ENCODE measurements around the gene TNFRSF1B.

Gene TNFRSF1B

GRCh38 chr1:12142141-12142823, 24.5 kb upstream of the TNFRSF1B start:
- Histone ChIP-seq H3K4me1 (ENCODE audit: insufficient read depth, low read length) (no peaks in the 10 kb centered on the region), H3K4me2 (ENCODE audit: insufficient read depth, low read length) (no peak overlapping the region)
- no peak for DNase-seq

GRCh38 chr1:12142891-12143630, 23.7 kb upstream of the TNFRSF1B start:
- Histone ChIP-seq H3K27me3 (ENCODE audit: insufficient read depth, low read length, poor library complexity) (no peaks in the 10 kb centered on the region), H3K36me3 (ENCODE audit: insufficient read depth, low read length) (0 out of 2 replicates have a peak, but pooled peaks cover 3% of the 10 kb centered on the region), H3K9me3 (ENCODE audit: insufficient read depth, low read length, severe bottlenecking) (no peaks in the 10 kb centered on the region), H4K20me1 (ENCODE audit: insufficient read depth, low read length) (no peaks in the 10 kb centered on the region), H3K4me3 (ENCODE audit: low read depth in 1 of 2, low read length in 2 of 2) (no peak overlapping the region), H3K79me2 (ENCODE audit: insufficient read depth, low read length) (no peaks in the 10 kb centered on the region), H3K4me1 (ENCODE audit: insufficient read depth, low read length) (no peaks in the 10 kb centered on the region), H2AFZ (ENCODE audit: low read depth, low read length) (no peak overlapping the region), H3K4me2 (ENCODE audit: insufficient read depth, low read length) (no peak overlapping the region), H3K27ac (ENCODE audit: low read length) (no peak overlapping the region), H3K9ac (ENCODE audit: low read depth, low read length) (no peak overlapping the region)
- DNase-seq (no peak), ATAC-seq (ENCODE audit: insufficient read depth, low read depth) (no peak)
- TF ChIP-seq EZH2 (IDR thresholded peaks at IDR 0.05; ENCODE audit: borderline replicate concordance, low read depth, low read length, severe bottlenecking) (no peak), CTCF (IDR thresholded peaks at IDR 0.05; ENCODE audit: borderline replicate concordance, extremely low read depth, low read length, poor library complexity, severe bottlenecking) (no peak)

More at GRCh38 chr1:12142141-12142823, 24.5 kb upstream of the TNFRSF1B start:
- Histone ChIP-seq H3K27me3 (ENCODE audit: insufficient read depth, low read length, poor library complexity) (no peaks in the 10 kb centered on the region), H3K27ac (ENCODE audit: low read length) (no peak overlapping the region), H3K4me3 (ENCODE audit: low read depth in 1 of 2, low read length in 2 of 2) (no peak overlapping the region), H2AFZ (ENCODE audit: low read depth, low read length) (no peak overlapping the region), H3K79me2 (ENCODE audit: insufficient read depth, low read length) (no peaks in the 10 kb centered on the region), H3K9me3 (ENCODE audit: insufficient read depth, low read length, severe bottlenecking) (no peaks in the 10 kb centered on the region), H4K20me1 (ENCODE audit: insufficient read depth, low read length) (no peaks in the 10 kb centered on the region), H3K9ac (ENCODE audit: low read depth, low read length) (no peak overlapping the region), H3K36me3 (ENCODE audit: insufficient read depth, low read length) (0 out of 2 replicates have a peak, but pooled peaks cover 3% of the 10 kb centered on the region)
- TF ChIP-seq CTCF (IDR thresholded peaks at IDR 0.05; ENCODE audit: borderline replicate concordance, extremely low read depth, low read length, poor library complexity, severe bottlenecking) (no peak), EZH2 (IDR thresholded peaks at IDR 0.05; ENCODE audit: borderline replicate concordance, low read depth, low read length, severe bottlenecking) (no peak)
- no peak for ATAC-seq (ENCODE audit: insufficient read depth, low read depth)

- Histone ChIP-seq H3K79me2 (ENCODE audit: insufficient read depth, low read length) (no peaks in the 10 kb centered on the region), H3K27ac (ENCODE audit: low read length) (no peak overlapping the region), H3K9ac (ENCODE audit: low read depth, low read length) (no peak overlapping the region), H3K4me3 (ENCODE audit: low read depth in 1 of 2, low read length in 2 of 2) (no peak overlapping the region), H2AFZ (ENCODE audit: low read depth, low read length) (no peak overlapping the region), H3K4me2 (ENCODE audit: insufficient read depth, low read length) (no peak overlapping the region), H3K36me3 (ENCODE audit: insufficient read depth, low read length) (0 out of 2 replicates have a peak, but pooled peaks cover 3% of the 10 kb centered on the region), H3K9me3 (ENCODE audit: insufficient read depth, low read length, severe bottlenecking) (no peaks in the 10 kb centered on the region), H4K20me1 (ENCODE audit: insufficient read depth, low read length) (no peaks in the 10 kb centered on the region), H3K27me3 (ENCODE audit: insufficient read depth, low read length, poor library complexity) (no peaks in the 10 kb centered on the region), H3K4me1 (ENCODE audit: insufficient read depth, low read length) (no peaks in the 10 kb centered on the region)
- TF ChIP-seq EZH2 (IDR thresholded peaks at IDR 0.05; ENCODE audit: borderline replicate concordance, low read depth, low read length, severe bottlenecking) (no peak), CTCF (IDR thresholded peaks at IDR 0.05; ENCODE audit: borderline replicate concordance, extremely low read depth, low read length, poor library complexity, severe bottlenecking) (no peak)
- DNase-seq (no peak), ATAC-seq (ENCODE audit: insufficient read depth, low read depth) (no peak)
These were observed 23.1 kb upstream of the TNFRSF1B start for GRCh38 chr1:12143631-12144155.

All from DND-41 (cell line).